GM12878 (cell line): ENCODE results near the gene PEX5. TPM values are rescaled to one million over a fixed set of nuclear protein-coding genes. Genes with fewer than 3 reads are reported as not detected.

Experiments used
- ATAC-seq: fragments of 200-7000 bp; cut with Tn5 transposase; 3 replicates; pipeline ENCODE4 v1.9.1; 2020; ENCODE audit warnings: mild to moderate bottlenecking, moderate library complexity
- BruUV-seq: library from RNA; stranded (reverse); fragments of 400-500 nt; replicated peaks from 2 replicates; lab custom pipeline; 2021; lab: Mats Ljungman, UMichigan
- CTCF ChIA-PET: fragments of 300-600 bp; sonication (Branson Sonifier 250); formaldehyde crosslinking; extraction: SDS; loops from one replicate; lab custom pipeline; 2021; ENCODE audit warnings: inconsistent platforms; lab: Yijun Ruan, JAX
- POLR2A ChIA-PET: fragments of 350-600 bp; formaldehyde crosslinking; extraction: SDS; loops from one replicate; lab custom pipeline; 2021; ENCODE audit warnings: inconsistent platforms; lab: Charles Lee
- RAD21 ChIA-PET: fragments of 300-600 bp; sonication (Branson Sonifier 250); formaldehyde crosslinking; loops from one replicate; lab custom pipeline; 2023; ENCODE audit warnings: antibody characterized with exemption; ENCODE audit not compliant: unreplicated experiment; lab: Charles Lee
- SMC1A ChIA-PET: fragments of 300-600 bp; sonication (Branson Sonifier 250); formaldehyde crosslinking; loops from one replicate; lab custom pipeline; 2023; ENCODE audit not compliant: unreplicated experiment, uncharacterized antibody; lab: Charles Lee
- DNase-seq: peaks from one replicate; pipeline ENCODE4 v3.0.0-alpha.2; 2011; ENCODE audit warnings: low read depth, low spot score
- FAIRE-seq: peaks from 3 replicates; lab custom pipeline; 2011; peaks lifted over from hg19 to GRCh38; lab: Jason Lieb, UNC
- H2AFZ ChIP-seq: 2 replicates; pipeline ENCODE4 v1.6.0; 2011; ENCODE audit warnings: low read depth, low read length, control low read depth; ENCODE audit not compliant: control insufficient read depth
- H3K27ac ChIP-seq: 2 replicates; pipeline ENCODE4 v1.5.1; 2011; ENCODE audit warnings: control low read depth; ENCODE audit not compliant: control insufficient read depth, insufficient read depth
- H3K27me3 ChIP-seq, 2 experiments: replicated peaks in 1 of 2; 2 replicates each; pipeline versions ENCODE4 v1.6.0 to v1.6.1; 2011; ENCODE audit warnings: low read length in 1 of 2; ENCODE audit not compliant: control insufficient read depth in 2 of 2, insufficient read depth in 2 of 2
- H3K36me3 ChIP-seq, 2 experiments: 2 replicates each; pipeline ENCODE4 v1.5.1; 2011; ENCODE audit warnings: low read length in 1 of 2; ENCODE audit not compliant: control insufficient read depth in 2 of 2, insufficient read depth in 2 of 2
- H3K4me1 ChIP-seq: 2 replicates; pipeline ENCODE4 v1.6.1; 2011; ENCODE audit warnings: mild to moderate bottlenecking, low read length, moderate library complexity, mixed read lengths; ENCODE audit not compliant: control insufficient read depth, insufficient read depth
- H3K4me2 ChIP-seq: 2 replicates; pipeline ENCODE4 v1.6.0; 2011; ENCODE audit warnings: control low read depth; ENCODE audit not compliant: control insufficient read depth, insufficient read depth
- H3K4me3 ChIP-seq: fragments of 200-600 bp; sonication (generic); 2 replicates; pipeline ENCODE4 v1.5.1; 2016
- H3K79me2 ChIP-seq: 2 replicates; pipeline ENCODE4 v1.6.0; 2011; ENCODE audit warnings: low read length; ENCODE audit not compliant: control insufficient read depth, insufficient read depth
- H3K9ac ChIP-seq: 2 replicates; pipeline ENCODE4 v1.8.0; 2011; ENCODE audit warnings: low read length, control low read depth, mixed read lengths; ENCODE audit not compliant: control insufficient read depth, insufficient read depth
- H3K9me3 ChIP-seq: replicated peaks from 3 replicates; pipeline ENCODE4 v1.5.1; 2011; ENCODE audit warnings: mild to moderate bottlenecking, low read length; ENCODE audit not compliant: control insufficient read depth, insufficient read depth
- H4K20me1 ChIP-seq: 2 replicates; pipeline ENCODE4 v1.6.0; 2011; ENCODE audit not compliant: control insufficient read depth, insufficient read depth
- BCL11A ChIP-seq: IDR thresholded peaks from 2 replicates; pipeline ENCODE4 v1.6.1; 2011; ENCODE audit warnings: low read depth, low read length
- EED ChIP-seq: sonication (generic); IDR thresholded peaks from 2 replicates; pipeline ENCODE4 v1.6.1; 2016; ENCODE audit warnings: antibody characterized with exemption, low read depth
- MYB ChIP-seq: fragments of 150-350 bp; IDR thresholded peaks from 2 replicates; pipeline ENCODE4 v1.6.1; 2014; ENCODE audit warnings: mild to moderate bottlenecking, low read depth, low read length, borderline replicate concordance
- NFYB ChIP-seq: IDR thresholded peaks from 2 replicates; pipeline ENCODE4 v1.6.1; 2011; ENCODE audit warnings: low read depth, mild to moderate bottlenecking, low read length, improper control_type of control experiment, moderate library complexity; ENCODE audit not compliant: insufficient read depth
- NR2C2 ChIP-seq: IDR thresholded peaks from 2 replicates; pipeline ENCODE4 v1.6.1; 2011; ENCODE audit warnings: borderline replicate concordance, low read depth; ENCODE audit not compliant: control insufficient read depth, insufficient read length
- RB1 ChIP-seq: fragments of 450-650 bp; formaldehyde crosslinking; IDR thresholded peaks from 2 replicates; pipeline ENCODE4 v1.6.1; 2017; ENCODE audit warnings: mild to moderate bottlenecking, borderline replicate concordance
- RBBP5 ChIP-seq: fragments of 200-600 bp; sonication (generic); conservative IDR thresholded peaks from 2 replicates; pipeline ENCODE4 v1.6.1; 2016
- WGBS: methylation state at CpG from one replicate; pipeline ENCODE4 v1.1.6; 2016; ENCODE audit warnings: low lambda C conversion rate; ENCODE audit not compliant: insufficient replicate concordance, insufficient coverage; ENCODE audit errors: missing lambda C conversion rate; 5-methylcytosine and 5-hydroxymethylcytosine counted together
- in situ Hi-C: fragments of 300-500 bp; cut with MboI; formaldehyde crosslinking; loops from 9 replicates; pipeline ENCODE4 v1.14.3; 2018; ENCODE audit warnings: mixed read lengths
- intact Hi-C: fragments of 100-400 bp; cut with micrococcal nuclease; formaldehyde crosslinking; loops from one replicate; pipeline ENCODE4 v1.14.2; 2022; ENCODE audit not compliant: unreplicated experiment
- polyA plus RNA-seq, 11 experiments: library from polyadenylated mRNA; depleted of rRNA in 4 of 11; unstranded in 6 of 11; stranded (reverse) in 5 of 11; fragments of >200 nt; fragmentation: Nextera tagmentation in 4 of 11; fragmentation: Illumina TruSeq in 1 of 11; extraction: Ambion mirVana in 4 of 11; extraction: Trizol in 1 of 11; gene quantifications; 1 replicate in 1 of 11; 2 replicates in 10 of 11; pipeline versions ENCODE4 v1.2.1 to v1.2.3, GENCODE V29; 2011 to 2016; ENCODE audit warnings: inconsistent platforms in 2 of 11, missing spikeins in 2 of 11, low read depth in 1 of 11
- total RNA-seq, 4 experiments: library from RNA; depleted of rRNA in 3 of 4; stranded (reverse); fragments of >200 nt in 3 of 4; fragmentation: Illumina TruSeq in 1 of 4; extraction: Trizol in 1 of 4; gene quantifications; 2 replicates each; pipeline versions ENCODE4 v1.2.1 to v1.2.3, GENCODE V29; 2013 to 2021
- TF ChIP-seq, protein P1 (sequence below): fragments of 450-650 bp; conservative IDR thresholded peaks from 2 replicates; pipeline ENCODE4 v1.6.1; 2017; ENCODE audit warnings: mild to moderate bottlenecking, moderate library complexity
- TF ChIP-seq, protein P2 (sequence below): fragments of 150-350 bp; IDR thresholded peaks from 2 replicates; pipeline ENCODE4 v1.6.1; 2016; ENCODE audit warnings: low read depth, low read length

The PEX5 gene
- total and polyA plus RNA-seq, 10 of the 15 experiments (the other 5 are each of a cell fraction or from before 2014, with no cell fraction given): 1.3 to 31.9 (median 13.1) TPM

DNA sequence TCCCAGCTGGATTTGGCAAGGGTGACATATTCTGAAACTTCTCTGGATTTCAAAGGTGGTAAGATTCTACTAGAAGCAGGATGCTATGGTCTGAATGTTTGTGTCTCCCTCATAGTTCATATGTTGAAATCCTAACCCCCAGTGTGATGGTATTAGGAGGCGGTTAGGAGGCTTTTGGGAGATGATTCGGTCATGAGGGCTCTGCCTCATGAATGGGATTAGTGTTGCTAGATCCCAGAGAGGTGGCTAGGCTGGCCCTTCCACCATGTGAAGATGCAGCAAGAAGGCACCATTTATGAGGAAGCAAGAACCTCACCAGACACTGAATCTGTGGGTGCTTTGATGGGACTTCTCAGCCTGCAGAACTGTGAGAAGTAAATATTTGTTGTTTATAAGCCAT is 11.0 kb upstream of the PEX5 start:
- POLR2A ChIA-PET: no interaction called here
- Histone ChIP-seq H3K9me3 (no peaks in the 10 kb centered on the region; the same call in 2 of the 3 replicates), H3K27ac (no peak overlapping the region), H3K4me1 (no peaks in the 10 kb centered on the region), H3K4me2 (no peak overlapping the region), H3K36me3 (no peaks in the 10 kb centered on the region), H4K20me1 (no peaks in the 10 kb centered on the region), H3K27me3 (no peaks in the 10 kb centered on the region), H3K79me2 (no peaks in the 10 kb centered on the region), H2AFZ (no peak overlapping the region), H3K9ac (no peak overlapping the region), H3K4me3 (no peak overlapping the region)
- DNase-seq (no peak), ATAC-seq (no peak), FAIRE-seq (no peak)
- RAD21 ChIA-PET: no interaction called here
- no TSS peak for BruUV-seq
- SMC1A ChIA-PET: no interaction called here
- CTCF ChIA-PET: no interaction called here
- 54% methylated on average over 2 of the region's 2 CpGs for WGBS
- intact Hi-C loops: no loop called here
- no peak for TF ChIP-seq NFYB
- TF ChIP-seq RBBP5: no peak
- TF ChIP-seq NR2C2: no peak
- TF ChIP-seq, protein P1, sequence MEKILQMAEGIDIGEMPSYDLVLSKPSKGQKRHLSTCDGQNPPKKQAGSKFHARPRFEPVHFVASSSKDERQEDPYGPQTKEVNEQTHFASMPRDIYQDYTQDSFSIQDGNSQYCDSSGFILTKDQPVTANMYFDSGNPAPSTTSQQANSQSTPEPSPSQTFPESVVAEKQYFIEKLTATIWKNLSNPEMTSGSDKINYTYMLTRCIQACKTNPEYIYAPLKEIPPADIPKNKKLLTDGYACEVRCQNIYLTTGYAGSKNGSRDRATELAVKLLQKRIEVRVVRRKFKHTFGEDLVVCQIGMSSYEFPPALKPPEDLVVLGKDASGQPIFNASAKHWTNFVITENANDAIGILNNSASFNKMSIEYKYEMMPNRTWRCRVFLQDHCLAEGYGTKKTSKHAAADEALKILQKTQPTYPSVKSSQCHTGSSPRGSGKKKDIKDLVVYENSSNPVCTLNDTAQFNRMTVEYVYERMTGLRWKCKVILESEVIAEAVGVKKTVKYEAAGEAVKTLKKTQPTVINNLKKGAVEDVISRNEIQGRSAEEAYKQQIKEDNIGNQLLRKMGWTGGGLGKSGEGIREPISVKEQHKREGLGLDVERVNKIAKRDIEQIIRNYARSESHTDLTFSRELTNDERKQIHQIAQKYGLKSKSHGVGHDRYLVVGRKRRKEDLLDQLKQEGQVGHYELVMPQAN: no peak
- TF ChIP-seq BCL11A: no peak
- TF ChIP-seq, protein P2, sequence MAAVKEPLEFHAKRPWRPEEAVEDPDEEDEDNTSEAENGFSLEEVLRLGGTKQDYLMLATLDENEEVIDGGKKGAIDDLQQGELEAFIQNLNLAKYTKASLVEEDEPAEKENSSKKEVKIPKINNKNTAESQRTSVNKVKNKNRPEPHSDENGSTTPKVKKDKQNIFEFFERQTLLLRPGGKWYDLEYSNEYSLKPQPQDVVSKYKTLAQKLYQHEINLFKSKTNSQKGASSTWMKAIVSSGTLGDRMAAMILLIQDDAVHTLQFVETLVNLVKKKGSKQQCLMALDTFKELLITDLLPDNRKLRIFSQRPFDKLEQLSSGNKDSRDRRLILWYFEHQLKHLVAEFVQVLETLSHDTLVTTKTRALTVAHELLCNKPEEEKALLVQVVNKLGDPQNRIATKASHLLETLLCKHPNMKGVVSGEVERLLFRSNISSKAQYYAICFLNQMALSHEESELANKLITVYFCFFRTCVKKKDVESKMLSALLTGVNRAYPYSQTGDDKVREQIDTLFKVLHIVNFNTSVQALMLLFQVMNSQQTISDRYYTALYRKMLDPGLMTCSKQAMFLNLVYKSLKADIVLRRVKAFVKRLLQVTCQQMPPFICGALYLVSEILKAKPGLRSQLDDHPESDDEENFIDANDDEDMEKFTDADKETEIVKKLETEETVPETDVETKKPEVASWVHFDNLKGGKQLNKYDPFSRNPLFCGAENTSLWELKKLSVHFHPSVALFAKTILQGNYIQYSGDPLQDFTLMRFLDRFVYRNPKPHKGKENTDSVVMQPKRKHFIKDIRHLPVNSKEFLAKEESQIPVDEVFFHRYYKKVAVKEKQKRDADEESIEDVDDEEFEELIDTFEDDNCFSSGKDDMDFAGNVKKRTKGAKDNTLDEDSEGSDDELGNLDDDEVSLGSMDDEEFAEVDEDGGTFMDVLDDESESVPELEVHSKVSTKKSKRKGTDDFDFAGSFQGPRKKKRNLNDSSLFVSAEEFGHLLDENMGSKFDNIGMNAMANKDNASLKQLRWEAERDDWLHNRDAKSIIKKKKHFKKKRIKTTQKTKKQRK: no peak
- no peak for TF ChIP-seq RB1
- TF ChIP-seq MYB: no peak
- TF ChIP-seq EED: no peak
- in situ Hi-C loops: no loop called here
